IMR-90 (cell line): ENCODE results near the gene PCIF1.

ENCODE experiments used
- BHLHE40 ChIP-seq: fragments of 150-350 bp; IDR thresholded peaks from 2 replicates; pipeline ENCODE4 v1.6.1; 2016; ENCODE audit warnings: mild to moderate bottlenecking, low read depth, low read length
- CEBPB ChIP-seq: IDR thresholded peaks from 2 replicates; pipeline ENCODE4 v1.6.1; 2012; ENCODE audit warnings: low read depth, low read length, improper control_type of control experiment
- CHD1 ChIP-seq: IDR thresholded peaks from 2 replicates; pipeline ENCODE4 v1.6.1; 2012; ENCODE audit warnings: low read depth, low read length, improper control_type of control experiment
- FOS ChIP-seq: fragments of 150-350 bp; IDR thresholded peaks from 2 replicates; pipeline ENCODE4 v1.6.1; 2016; ENCODE audit warnings: low read depth, low read length
- MAFK ChIP-seq: IDR thresholded peaks from 2 replicates; pipeline ENCODE4 v1.6.1; 2012; ENCODE audit warnings: low read depth, low read length, improper control_type of control experiment
- MAZ ChIP-seq: IDR thresholded peaks from 2 replicates; pipeline ENCODE4 v1.6.1; 2012; ENCODE audit warnings: low read depth, mild to moderate bottlenecking, low read length, improper control_type of control experiment, moderate library complexity, borderline replicate concordance
- MXI1 ChIP-seq: IDR thresholded peaks from 2 replicates; pipeline ENCODE4 v1.6.1; 2012; ENCODE audit warnings: low read depth, mild to moderate bottlenecking, low read length, moderate library complexity, borderline replicate concordance
- POLR2A ChIP-seq: IDR thresholded peaks from 2 replicates; pipeline ENCODE4 v1.6.1; 2012; ENCODE audit warnings: mild to moderate bottlenecking, low read depth, low read length
- RAD21 ChIP-seq: IDR thresholded peaks from 2 replicates; pipeline ENCODE4 v1.6.1; 2012; ENCODE audit warnings: low read length, improper control_type of control experiment
- RFX5 ChIP-seq: IDR thresholded peaks from 2 replicates; pipeline ENCODE4 v1.8.0; 2012; ENCODE audit warnings: low read depth, mild to moderate bottlenecking, low read length, moderate library complexity
- SMC3 ChIP-seq: fragments of 150-350 bp; IDR thresholded peaks from 2 replicates; pipeline ENCODE4 v1.6.1; 2016; ENCODE audit warnings: low read depth, mild to moderate bottlenecking, antibody characterized with exemption, low read length, moderate library complexity
- TF ChIP-seq, protein P1 (sequence below): conservative IDR thresholded peaks from 2 replicates; pipeline ENCODE4 v1.5.1; 2012; ENCODE audit warnings: mild to moderate bottlenecking, low read depth, low read length, improper control_type of control experiment
- TF ChIP-seq, protein P2 (sequence below): fragments of 150-350 bp; IDR thresholded peaks from 2 replicates; pipeline ENCODE4 v1.6.1; 2017; ENCODE audit warnings: mild to moderate bottlenecking, antibody characterized with exemption, low read length, low read depth

DNA sequence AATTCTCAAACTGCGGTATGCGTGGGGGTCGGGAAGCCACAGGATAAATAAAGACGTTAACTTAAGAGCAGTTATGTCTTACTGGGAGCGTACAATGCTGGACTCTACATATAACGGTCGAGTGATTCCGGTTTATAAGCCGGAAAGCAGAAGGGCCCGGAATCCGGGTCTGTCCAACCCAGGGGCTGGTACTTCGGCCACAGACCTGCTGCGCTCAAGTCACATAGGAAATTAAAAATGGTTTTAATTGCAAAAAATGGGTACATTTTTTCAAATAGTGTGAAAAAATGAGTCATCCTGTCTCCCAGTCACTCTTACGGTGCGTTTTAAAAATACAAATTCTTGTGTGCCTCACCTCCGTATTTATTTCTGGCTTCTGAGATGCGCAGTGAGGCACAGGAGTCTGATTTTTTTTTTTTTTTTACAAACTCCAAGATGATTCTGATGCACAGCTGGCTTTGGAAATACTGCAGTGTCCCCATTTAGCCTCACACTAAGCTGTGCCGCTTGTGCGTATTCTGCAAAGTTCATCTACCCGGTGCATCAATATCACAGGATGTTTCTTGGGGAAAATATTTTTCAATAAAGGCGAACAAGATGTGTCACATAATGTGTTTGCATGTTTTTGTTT, 1.0 kb downstream of the PCIF1 start:
- TF ChIP-seq MXI1: peak; percentile 4; the same call in 1 of the 2 replicates
- TF ChIP-seq SMC3: no peak
- no peak for TF ChIP-seq BHLHE40
- TF ChIP-seq, protein P1, sequence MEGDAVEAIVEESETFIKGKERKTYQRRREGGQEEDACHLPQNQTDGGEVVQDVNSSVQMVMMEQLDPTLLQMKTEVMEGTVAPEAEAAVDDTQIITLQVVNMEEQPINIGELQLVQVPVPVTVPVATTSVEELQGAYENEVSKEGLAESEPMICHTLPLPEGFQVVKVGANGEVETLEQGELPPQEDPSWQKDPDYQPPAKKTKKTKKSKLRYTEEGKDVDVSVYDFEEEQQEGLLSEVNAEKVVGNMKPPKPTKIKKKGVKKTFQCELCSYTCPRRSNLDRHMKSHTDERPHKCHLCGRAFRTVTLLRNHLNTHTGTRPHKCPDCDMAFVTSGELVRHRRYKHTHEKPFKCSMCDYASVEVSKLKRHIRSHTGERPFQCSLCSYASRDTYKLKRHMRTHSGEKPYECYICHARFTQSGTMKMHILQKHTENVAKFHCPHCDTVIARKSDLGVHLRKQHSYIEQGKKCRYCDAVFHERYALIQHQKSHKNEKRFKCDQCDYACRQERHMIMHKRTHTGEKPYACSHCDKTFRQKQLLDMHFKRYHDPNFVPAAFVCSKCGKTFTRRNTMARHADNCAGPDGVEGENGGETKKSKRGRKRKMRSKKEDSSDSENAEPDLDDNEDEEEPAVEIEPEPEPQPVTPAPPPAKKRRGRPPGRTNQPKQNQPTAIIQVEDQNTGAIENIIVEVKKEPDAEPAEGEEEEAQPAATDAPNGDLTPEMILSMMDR: no peak
- TF ChIP-seq, protein P2, sequence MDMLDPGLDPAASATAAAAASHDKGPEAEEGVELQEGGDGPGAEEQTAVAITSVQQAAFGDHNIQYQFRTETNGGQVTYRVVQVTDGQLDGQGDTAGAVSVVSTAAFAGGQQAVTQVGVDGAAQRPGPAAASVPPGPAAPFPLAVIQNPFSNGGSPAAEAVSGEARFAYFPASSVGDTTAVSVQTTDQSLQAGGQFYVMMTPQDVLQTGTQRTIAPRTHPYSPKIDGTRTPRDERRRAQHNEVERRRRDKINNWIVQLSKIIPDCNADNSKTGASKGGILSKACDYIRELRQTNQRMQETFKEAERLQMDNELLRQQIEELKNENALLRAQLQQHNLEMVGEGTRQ: no peak
- TF ChIP-seq POLR2A: no peak
- no peak for TF ChIP-seq RFX5
- TF ChIP-seq MAFK: no peak
- TF ChIP-seq MAZ: no peak
- TF ChIP-seq CEBPB: no peak
- TF ChIP-seq FOS: no peak
- TF ChIP-seq CHD1: no peak
- TF ChIP-seq RAD21: no peak
